GM23338 (cell line): ENCODE data around the gene KIF6. TPM values are rescaled to one million over a fixed set of nuclear protein-coding genes. Genes with fewer than 3 reads are reported as not detected.

Experiments used
- ATAC-seq: fragments of 200-7000 bp; cut with Tn5 transposase; 3 replicates; pipeline ENCODE4 v1.9.1; 2020
- DNase-seq: peaks from one replicate; pipeline ENCODE4 v3.0.0-alpha.2; 2015; ENCODE audit warnings: low spot score
- H2AFZ ChIP-seq: fragments of 200-600 bp; sonication (generic); 2 replicates; pipeline ENCODE4 v1.8.0; 2016; ENCODE audit warnings: antibody characterized with exemption, mild to moderate bottlenecking, moderate library complexity
- H3F3A ChIP-seq: fragments of 200-600 bp; sonication (generic); replicated peaks from 2 replicates; pipeline ENCODE4 v1.8.0; 2017; ENCODE audit warnings: antibody characterized with exemption, mixed run types, low read depth
- H3K27ac ChIP-seq: fragments of 200-600 bp; sonication (generic); 2 replicates; pipeline ENCODE4 v1.6.1; 2016; ENCODE audit warnings: low read depth
- H3K27me3 ChIP-seq: fragments of 200-600 bp; sonication (generic); 2 replicates; pipeline ENCODE4 v1.8.0; 2016; ENCODE audit warnings: mild to moderate bottlenecking, mixed run types, moderate library complexity; ENCODE audit not compliant: insufficient read depth
- H3K36me3 ChIP-seq: fragments of 200-600 bp; sonication (generic); 2 replicates; pipeline ENCODE4 v1.8.0; 2016; ENCODE audit warnings: mild to moderate bottlenecking; ENCODE audit not compliant: insufficient read depth
- H3K4me1 ChIP-seq: fragments of 200-600 bp; sonication (generic); 2 replicates; pipeline ENCODE4 v1.8.0; 2016; ENCODE audit warnings: mild to moderate bottlenecking, moderate library complexity; ENCODE audit not compliant: insufficient read depth
- H3K4me2 ChIP-seq: fragments of 200-600 bp; sonication (generic); 2 replicates; pipeline ENCODE4 v1.7.1; 2017; ENCODE audit warnings: mixed run types
- H3K4me3 ChIP-seq: fragments of 200-600 bp; sonication (generic); 2 replicates; pipeline ENCODE4 v1.6.1; 2016; ENCODE audit warnings: mixed run types
- H3K79me2 ChIP-seq: fragments of 200-600 bp; sonication (generic); replicated peaks from 2 replicates; pipeline ENCODE4 v1.8.0; 2017; ENCODE audit warnings: mild to moderate bottlenecking; ENCODE audit not compliant: insufficient read depth
- H3K9me2 ChIP-seq: fragments of 200-600 bp; sonication (generic); 2 replicates; pipeline ENCODE4 v1.8.0; 2017; ENCODE audit not compliant: insufficient read depth
- H4K20me1 ChIP-seq: fragments of 200-600 bp; sonication (generic); replicated peaks from 2 replicates; pipeline ENCODE4 v1.8.0; 2017; ENCODE audit warnings: mild to moderate bottlenecking; ENCODE audit not compliant: insufficient read depth
- H3K27ac Mint-ChIP-seq: 2 replicates; pipeline ENCODE4 v1.8.0; 2020; ENCODE audit warnings: inconsistent platforms, mild to moderate bottlenecking, moderate library complexity, mixed read lengths
- H3K27me3 Mint-ChIP-seq: 3 replicates; pipeline ENCODE4 v1.8.0; 2022; ENCODE audit warnings: low read depth, mild to moderate bottlenecking, moderate library complexity, mixed read lengths, inconsistent platforms; ENCODE audit not compliant: insufficient read depth, poor library complexity
- H3K36me3 Mint-ChIP-seq: 3 replicates; pipeline ENCODE4 v1.8.0; 2021; ENCODE audit warnings: low read depth, mild to moderate bottlenecking, inconsistent platforms, moderate library complexity, mixed read lengths
- H3K4me1 Mint-ChIP-seq: 3 replicates; pipeline ENCODE4 v1.8.0; 2020; ENCODE audit warnings: mild to moderate bottlenecking, inconsistent platforms, mixed read lengths
- H3K4me3 Mint-ChIP-seq: 3 replicates; pipeline ENCODE4 v1.8.0; 2021; ENCODE audit warnings: moderate library complexity, mild to moderate bottlenecking, inconsistent platforms, mixed read lengths
- H3K9me3 Mint-ChIP-seq: 3 replicates; pipeline ENCODE4 v1.8.0; 2020; ENCODE audit warnings: moderate library complexity, mild to moderate bottlenecking, inconsistent platforms, mixed read lengths
- CREB1 ChIP-seq: fragments of 250-450 bp; sonication (Bioruptor Pico); IDR thresholded peaks from 2 replicates; pipeline ENCODE4 v1.5.0; 2020; ENCODE audit warnings: low read depth, mild to moderate bottlenecking, moderate library complexity
- EZH2 ChIP-seq: fragments of 200-600 bp; sonication (generic); IDR thresholded peaks from one replicate; pipeline ENCODE4 v1.8.0; 2017; ENCODE audit warnings: antibody characterized with exemption, mild to moderate bottlenecking, low read depth; ENCODE audit not compliant: unreplicated experiment
- EZH2phosphoT487 ChIP-seq: fragments of 200-600 bp; sonication (generic); IDR thresholded peaks from one replicate; pipeline ENCODE4 v1.8.1; 2018; ENCODE audit warnings: antibody characterized with exemption; ENCODE audit not compliant: unreplicated experiment
- JUNB ChIP-seq: IDR thresholded peaks from one replicate; pipeline ENCODE4 v1.6.1; 2016; ENCODE audit warnings: antibody characterized with exemption; ENCODE audit not compliant: unreplicated experiment
- NANOG ChIP-seq: IDR thresholded peaks from 2 replicates; pipeline ENCODE4 v1.6.1; 2016; ENCODE audit warnings: antibody characterized with exemption, borderline replicate concordance
- POLR2AphosphoS5 ChIP-seq: IDR thresholded peaks from 2 replicates; pipeline ENCODE4 v1.6.1; 2016; ENCODE audit warnings: antibody characterized with exemption, low read depth
- ZNF114 ChIP-seq: fragments of 250-450 bp; sonication (Bioruptor Pico); IDR thresholded peaks from 2 replicates; pipeline ENCODE4 v1.5.0; 2020; ENCODE audit warnings: mild to moderate bottlenecking, moderate library complexity
- ZNF331 ChIP-seq: fragments of 250-450 bp; sonication (Bioruptor Pico); IDR thresholded peaks from 2 replicates; pipeline ENCODE4 v1.5.0; 2020; ENCODE audit warnings: low read depth, mild to moderate bottlenecking, moderate library complexity
- polyA plus RNA-seq: library from polyadenylated mRNA; unstranded; fragments of >200 nt; fragmentation: Nextera tagmentation; extraction: Ambion mirVana; gene quantifications from 2 replicates; pipeline ENCODE4 v1.2.1, GENCODE V29; 2016
- total RNA-seq: library from RNA; depleted of rRNA; stranded (reverse); fragments of >200 nt; shearing (Covaris generic); gene quantifications from 2 replicates; pipeline ENCODE4 v1.2.3, GENCODE V29; 2014
- TF ChIP-seq, protein P1 (sequence below), 2 experiments: fragments of 200-600 bp in 1 of 2; sonication (generic) in 1 of 2; conservative IDR thresholded peaks; 2 replicates each; pipeline versions ENCODE4 v1.5.1 to v1.6.1; 2016 to 2017; ENCODE audit warnings: antibody characterized with exemption in 2 of 2, low read depth in 2 of 2, mild to moderate bottlenecking in 2 of 2, moderate library complexity in 1 of 2
- TF ChIP-seq, protein P2 (sequence below): IDR thresholded peaks from one replicate; pipeline ENCODE4 v1.6.1; 2018; ENCODE audit warnings: antibody characterized with exemption; ENCODE audit not compliant: unreplicated experiment

KIF6 gene
- total and polyA plus RNA-seq, 2 experiments from 2014 or later = 0.87 to 1.7 TPM

DNA sequence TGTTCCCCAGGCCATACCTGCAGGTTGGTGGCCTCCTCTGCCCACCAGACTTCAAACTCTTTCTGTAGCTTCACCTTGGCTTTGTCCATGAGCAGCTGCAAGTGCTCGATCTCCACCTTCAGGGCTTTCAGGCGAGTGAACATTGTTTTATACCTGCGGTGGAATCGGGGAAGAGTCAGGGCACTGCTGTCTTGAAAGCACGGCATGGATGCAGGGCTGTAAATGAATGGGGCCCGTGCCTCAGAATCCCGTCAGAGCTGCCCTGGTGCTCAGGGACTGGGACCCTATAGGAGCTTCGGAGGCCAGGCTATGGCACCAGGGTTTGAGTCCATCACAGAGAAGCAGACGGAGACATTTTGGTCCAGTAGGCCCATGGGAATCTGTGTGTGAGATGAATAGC, 364.8 kb downstream of the KIF6 start (continued):
- TF ChIP-seq EZH2phosphoT487 = no peak
- TF ChIP-seq ZNF114 (CRISPR knock-in tag) = no peak
- TF ChIP-seq, protein P1, sequence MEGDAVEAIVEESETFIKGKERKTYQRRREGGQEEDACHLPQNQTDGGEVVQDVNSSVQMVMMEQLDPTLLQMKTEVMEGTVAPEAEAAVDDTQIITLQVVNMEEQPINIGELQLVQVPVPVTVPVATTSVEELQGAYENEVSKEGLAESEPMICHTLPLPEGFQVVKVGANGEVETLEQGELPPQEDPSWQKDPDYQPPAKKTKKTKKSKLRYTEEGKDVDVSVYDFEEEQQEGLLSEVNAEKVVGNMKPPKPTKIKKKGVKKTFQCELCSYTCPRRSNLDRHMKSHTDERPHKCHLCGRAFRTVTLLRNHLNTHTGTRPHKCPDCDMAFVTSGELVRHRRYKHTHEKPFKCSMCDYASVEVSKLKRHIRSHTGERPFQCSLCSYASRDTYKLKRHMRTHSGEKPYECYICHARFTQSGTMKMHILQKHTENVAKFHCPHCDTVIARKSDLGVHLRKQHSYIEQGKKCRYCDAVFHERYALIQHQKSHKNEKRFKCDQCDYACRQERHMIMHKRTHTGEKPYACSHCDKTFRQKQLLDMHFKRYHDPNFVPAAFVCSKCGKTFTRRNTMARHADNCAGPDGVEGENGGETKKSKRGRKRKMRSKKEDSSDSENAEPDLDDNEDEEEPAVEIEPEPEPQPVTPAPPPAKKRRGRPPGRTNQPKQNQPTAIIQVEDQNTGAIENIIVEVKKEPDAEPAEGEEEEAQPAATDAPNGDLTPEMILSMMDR (conservative IDR thresholded peaks at IDR 0.05; ENCODE audit: low read depth in 2 of 2) = no peak
- no peak for TF ChIP-seq JUNB
- TF ChIP-seq CREB1 (CRISPR knock-in tag) = no peak
- TF ChIP-seq POLR2AphosphoS5 = no peak
- no peak for TF ChIP-seq ZNF331 (CRISPR knock-in tag)
- no peak for TF ChIP-seq NANOG
- TF ChIP-seq, protein P2, sequence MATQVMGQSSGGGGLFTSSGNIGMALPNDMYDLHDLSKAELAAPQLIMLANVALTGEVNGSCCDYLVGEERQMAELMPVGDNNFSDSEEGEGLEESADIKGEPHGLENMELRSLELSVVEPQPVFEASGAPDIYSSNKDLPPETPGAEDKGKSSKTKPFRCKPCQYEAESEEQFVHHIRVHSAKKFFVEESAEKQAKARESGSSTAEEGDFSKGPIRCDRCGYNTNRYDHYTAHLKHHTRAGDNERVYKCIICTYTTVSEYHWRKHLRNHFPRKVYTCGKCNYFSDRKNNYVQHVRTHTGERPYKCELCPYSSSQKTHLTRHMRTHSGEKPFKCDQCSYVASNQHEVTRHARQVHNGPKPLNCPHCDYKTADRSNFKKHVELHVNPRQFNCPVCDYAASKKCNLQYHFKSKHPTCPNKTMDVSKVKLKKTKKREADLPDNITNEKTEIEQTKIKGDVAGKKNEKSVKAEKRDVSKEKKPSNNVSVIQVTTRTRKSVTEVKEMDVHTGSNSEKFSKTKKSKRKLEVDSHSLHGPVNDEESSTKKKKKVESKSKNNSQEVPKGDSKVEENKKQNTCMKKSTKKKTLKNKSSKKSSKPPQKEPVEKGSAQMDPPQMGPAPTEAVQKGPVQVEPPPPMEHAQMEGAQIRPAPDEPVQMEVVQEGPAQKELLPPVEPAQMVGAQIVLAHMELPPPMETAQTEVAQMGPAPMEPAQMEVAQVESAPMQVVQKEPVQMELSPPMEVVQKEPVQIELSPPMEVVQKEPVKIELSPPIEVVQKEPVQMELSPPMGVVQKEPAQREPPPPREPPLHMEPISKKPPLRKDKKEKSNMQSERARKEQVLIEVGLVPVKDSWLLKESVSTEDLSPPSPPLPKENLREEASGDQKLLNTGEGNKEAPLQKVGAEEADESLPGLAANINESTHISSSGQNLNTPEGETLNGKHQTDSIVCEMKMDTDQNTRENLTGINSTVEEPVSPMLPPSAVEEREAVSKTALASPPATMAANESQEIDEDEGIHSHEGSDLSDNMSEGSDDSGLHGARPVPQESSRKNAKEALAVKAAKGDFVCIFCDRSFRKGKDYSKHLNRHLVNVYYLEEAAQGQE = no peak

DNA sequence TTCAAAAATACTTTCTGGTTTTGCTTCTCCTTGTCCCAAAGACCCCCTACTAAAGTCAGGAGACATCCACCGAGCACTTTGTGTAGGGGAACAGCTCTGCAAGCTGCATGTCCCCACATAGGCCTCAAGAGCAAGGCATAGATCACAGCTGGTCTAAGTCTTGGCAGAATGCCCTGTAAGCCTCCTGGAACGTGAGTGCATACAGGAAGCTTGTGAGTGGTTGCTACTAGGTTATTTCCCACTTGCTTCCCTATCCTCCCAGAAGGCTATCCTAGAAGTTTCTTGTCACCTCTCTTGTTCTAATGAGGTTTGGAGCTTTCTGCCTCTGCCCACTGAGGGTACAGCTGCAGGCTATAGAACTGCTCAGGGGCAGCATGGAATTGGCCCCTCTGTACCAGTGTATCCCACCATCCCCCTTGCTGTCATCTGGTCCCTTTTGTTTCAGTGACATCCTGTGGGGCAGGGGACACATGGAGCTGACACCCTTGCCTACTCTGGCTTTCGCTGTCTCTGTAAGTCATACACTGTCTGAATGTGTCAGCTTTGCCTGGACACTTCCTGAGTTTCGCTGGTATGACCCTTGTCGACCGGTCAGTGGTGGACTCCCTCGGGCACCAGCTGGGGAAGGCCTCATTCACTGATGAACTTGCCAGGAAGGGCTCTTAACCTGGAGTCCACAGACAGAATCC, 367.1 kb downstream of the KIF6 start:
- DNase-seq = no peak
- TF ChIP-seq EZH2 (no peak), POLR2AphosphoS5 (no peak), NANOG (no peak)
- TF ChIP-seq, protein P1 (conservative IDR thresholded peaks at IDR 0.05; ENCODE audit: low read depth in 2 of 2) = no peak

More for the DNA sequence above, 367.1 kb downstream of the KIF6 start:
- no peak overlapping the region for H3K4me3 ChIP-seq
- H3K27ac Mint-ChIP-seq = no peak overlapping the region
- no peak for ATAC-seq
- H3K27me3 ChIP-seq = no peaks in the 10 kb centered on the region
- H3K4me2 ChIP-seq = no peak overlapping the region
- no peaks in the 10 kb centered on the region for H4K20me1 ChIP-seq
- no peaks in the 10 kb centered on the region for H3K9me3 Mint-ChIP-seq
- no peaks in the 10 kb centered on the region for H3F3A ChIP-seq
- peaks cover 7% of the 10 kb centered on the region; the same call in 2 of the 3 replicates for H3K4me1 Mint-ChIP-seq
- H3K9me2 ChIP-seq = no peaks in the 10 kb centered on the region
- H2AFZ ChIP-seq = no peak overlapping the region
- H3K4me1 ChIP-seq = no peaks in the 10 kb centered on the region
- H3K27me3 Mint-ChIP-seq = peaks cover 6% of the 10 kb centered on the region
- H3K79me2 ChIP-seq = no peaks in the 10 kb centered on the region
- H3K36me3 ChIP-seq = no peaks in the 10 kb centered on the region
- H3K36me3 Mint-ChIP-seq = no peaks in the 10 kb centered on the region
- no peak overlapping the region for H3K4me3 Mint-ChIP-seq
- H3K27ac ChIP-seq = no peak overlapping the region
